HG03097 (cell line): Measurements from ENCODE around the gene PRELID1.
"Not testable (repeated sequence)": the region's sequence is repeated elsewhere in the genome, so short reads cannot be mapped to it uniquely, and the experiment has no call there.

Source experiments
- ATAC-seq: cut with Tn5 transposase; IDR thresholded peaks from one replicate; pipeline ENCODE4 v1.9.1; 2021; ENCODE audit not compliant: unreplicated experiment, low FRiP score

PRELID1 gene

GRCh38 chr5:177297922-177298321, 5.7 kb upstream of the PRELID1 start:
- no peak for ATAC-seq

- ATAC-seq = no peak
Observed at GRCh38 chr5:177299697-177300096, 3.9 kb upstream of the PRELID1 start.

GRCh38 chr5:177300236-177300880, 3.2 kb upstream of the PRELID1 start:
- ATAC-seq = no peak

- no peak for ATAC-seq
Observed at GRCh38 chr5:177300951-177301350, 2.6 kb upstream of the PRELID1 start.

GRCh38 chr5:177301503-177302165, 2.0 kb upstream of the PRELID1 start:
- ATAC-seq = no peak

- ATAC-seq = no peak
Observed at GRCh38 chr5:177302354-177303110, 1.1 kb upstream of the PRELID1 start.

- no peak for ATAC-seq
Observed at GRCh38 chr5:177303925-177304391, 359 bp downstream of the PRELID1 start.

GRCh38 chr5:177304392-177305119, 957 bp downstream of the PRELID1 start:
- no peak for ATAC-seq

GRCh38 chr5:177306103-177306640, 2.6 kb downstream of the PRELID1 start:
- not testable (repeated sequence) for ATAC-seq

- no peak for ATAC-seq
Observed at GRCh38 chr5:177306674-177307543, 3.3 kb downstream of the PRELID1 start.

- ATAC-seq = no peak
Observed at GRCh38 chr5:177307544-177308363, 4.2 kb downstream of the PRELID1 start.

- ATAC-seq = no peak
Observed at GRCh38 chr5:177308740-177309139, 5.1 kb downstream of the PRELID1 start.

- ATAC-seq = no peak
Observed at GRCh38 chr5:177309351-177310191, 6.0 kb downstream of the PRELID1 start.

- ATAC-seq = no peak
Observed at GRCh38 chr5:177310332-177310731, 6.7 kb downstream of the PRELID1 start.

GRCh38 chr5:177310757-177311391, 7.3 kb downstream of the PRELID1 start:
- no peak for ATAC-seq

GRCh38 chr5:177311392-177311722, 7.8 kb downstream of the PRELID1 start:
- ATAC-seq = no peak
